ENCODE measurements around the gene BET1L.
A peak's percentile ranks its signal among the peaks of the same experiment; 100 is the strongest.

The BET1L gene, protein sequence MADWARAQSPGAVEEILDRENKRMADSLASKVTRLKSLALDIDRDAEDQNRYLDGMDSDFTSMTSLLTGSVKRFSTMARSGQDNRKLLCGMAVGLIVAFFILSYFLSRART

DNA sequence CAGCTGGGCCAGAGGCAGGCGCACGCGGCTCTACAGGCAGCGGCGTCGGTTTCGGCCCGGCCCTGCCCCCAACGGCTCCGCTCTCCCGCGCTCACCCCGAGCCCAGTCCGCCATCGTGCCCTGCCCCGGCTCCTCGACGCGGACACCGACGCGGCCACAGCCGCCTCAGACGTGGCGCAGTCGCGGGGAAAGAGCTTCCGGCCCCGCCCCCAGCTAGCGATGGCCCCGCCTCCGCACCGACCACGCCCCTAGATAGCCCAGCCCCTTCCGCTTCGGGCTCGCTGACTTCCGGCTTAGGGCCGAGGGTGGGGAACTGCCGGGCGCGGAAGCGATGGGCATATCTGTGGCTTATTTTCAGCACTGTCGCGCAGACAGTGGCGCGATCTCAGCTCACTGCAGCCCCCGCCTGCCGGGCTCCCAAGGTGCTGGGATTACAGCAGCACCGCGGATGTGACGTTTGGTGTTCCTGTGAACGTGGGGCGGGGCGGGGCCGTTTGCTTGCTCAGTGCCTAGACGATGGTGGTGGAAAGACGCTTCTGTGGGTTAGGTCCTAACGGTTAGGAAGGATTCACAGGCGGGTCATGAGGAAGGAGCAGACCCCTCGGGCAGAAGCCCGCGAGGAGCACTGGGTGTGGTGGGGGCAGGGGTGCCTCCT lies at the start of gene BET1L, which contains the start of gene RIC8A:
Gene BET1L (minus strand): TSS at position 192 of the 655 bp plus-strand sequence. CDS start 78 bp downstream, at position 114.
Gene RIC8A (plus strand): TSS at position 501 of the 655 bp plus-strand sequence. CDS start 1,147 bp downstream, outside the sequence.
- Histone ChIP-seq H3K4me3 (ENCODE audit: low read depth, low read length) (peak within 1 kb of the TSS; percentile 98), H3K4me1 (ENCODE audit: control insufficient read depth, insufficient read depth, low read length) (peaks cover 2% of the 10 kb centered on the region), H3K36me3 (ENCODE audit: control insufficient read depth, insufficient read depth, low read length) (peaks cover 42% of the 10 kb centered on the region), H3K9me3 (ENCODE audit: control insufficient read depth, insufficient read depth, low read length) (no peaks in the 10 kb centered on the region), H3K9ac (ENCODE audit: low read depth, low read length) (peak within 1 kb of the TSS; percentile 96), H3K27me3 (ENCODE audit: control insufficient read depth, insufficient read depth, low read length) (no peaks in the 10 kb centered on the region)

DNA sequence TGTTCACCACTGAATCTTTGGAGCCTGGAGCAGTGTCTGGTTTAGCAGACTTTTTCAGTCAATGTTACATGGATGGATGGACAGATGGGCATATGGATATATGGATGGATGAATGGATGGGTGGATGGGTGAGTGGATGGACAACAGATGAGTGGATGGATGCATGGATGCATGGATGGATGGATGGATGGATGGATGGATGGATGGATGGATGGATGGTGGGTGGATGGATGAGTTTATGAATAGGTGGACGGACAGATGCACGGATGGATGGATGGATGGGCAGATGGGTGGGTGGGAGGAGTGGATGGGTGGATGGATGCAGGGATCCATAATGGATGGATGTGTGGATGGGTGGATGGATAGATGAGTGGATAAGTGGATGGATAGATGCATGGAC lies 48.6 kb upstream of the BET1L start:
- Histone ChIP-seq H3K9ac (ENCODE audit: low read depth, low read length) (no peak overlapping the region), H3K4me3 (ENCODE audit: low read depth, low read length) (no peak overlapping the region), H3K4me1 (ENCODE audit: control insufficient read depth, insufficient read depth, low read length) (no peaks in the 10 kb centered on the region), H3K9me3 (ENCODE audit: control insufficient read depth, insufficient read depth, low read length) (no peaks in the 10 kb centered on the region), H3K27me3 (ENCODE audit: control insufficient read depth, insufficient read depth, low read length) (no peaks in the 10 kb centered on the region), H3K36me3 (ENCODE audit: control insufficient read depth, insufficient read depth, low read length) (peaks cover 30% of the 10 kb centered on the region)

DNA sequence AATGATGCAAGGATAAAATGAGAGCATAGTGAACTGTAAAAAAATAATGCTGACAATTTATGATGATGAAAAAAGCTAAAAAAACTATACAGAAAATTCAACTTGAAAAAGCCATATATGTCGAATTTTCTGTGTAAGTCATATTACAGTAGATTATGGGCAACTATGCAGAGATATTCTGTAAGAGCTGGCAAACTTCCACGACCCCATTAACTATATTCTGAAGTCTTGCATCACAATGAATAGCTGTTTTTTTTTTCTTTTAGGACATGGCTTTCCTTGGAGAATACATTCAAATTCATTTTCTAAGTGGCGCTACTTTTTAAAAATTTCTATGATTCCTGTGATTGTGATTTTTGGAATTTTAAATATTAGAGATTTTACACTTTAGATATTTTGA lies 48.0 kb upstream of the BET1L start:
- Histone ChIP-seq H3K27me3 (ENCODE audit: control insufficient read depth, insufficient read depth, low read length) (no peaks in the 10 kb centered on the region), H3K4me1 (ENCODE audit: control insufficient read depth, insufficient read depth, low read length) (no peaks in the 10 kb centered on the region), H3K36me3 (ENCODE audit: control insufficient read depth, insufficient read depth, low read length) (peaks cover 30% of the 10 kb centered on the region), H3K9me3 (ENCODE audit: control insufficient read depth, insufficient read depth, low read length) (no peaks in the 10 kb centered on the region), H3K9ac (ENCODE audit: low read depth, low read length) (no peak overlapping the region), H3K4me3 (ENCODE audit: low read depth, low read length) (no peak overlapping the region)

DNA sequence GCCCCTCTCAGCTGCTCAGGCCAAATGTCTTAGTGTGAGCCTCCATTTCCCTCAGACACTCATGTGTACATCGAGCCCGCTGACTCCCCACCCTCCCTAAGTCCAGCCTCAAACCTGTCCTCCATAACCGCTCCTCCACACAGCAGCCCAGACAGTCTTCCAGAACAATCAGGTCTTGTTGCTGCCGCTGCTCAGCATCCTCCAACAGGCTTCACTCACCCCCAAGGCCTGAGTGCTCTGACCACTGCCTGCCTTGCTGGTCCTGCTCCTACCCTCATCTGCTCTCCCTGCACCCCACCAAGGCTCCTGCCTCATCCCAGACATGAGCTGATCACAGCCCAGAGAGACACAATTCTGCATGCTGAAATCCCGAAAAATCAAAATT lies 46.7 kb upstream of the BET1L start:
- Histone ChIP-seq H3K27me3 (ENCODE audit: control insufficient read depth, insufficient read depth, low read length) (no peaks in the 10 kb centered on the region), H3K4me1 (ENCODE audit: control insufficient read depth, insufficient read depth, low read length) (no peaks in the 10 kb centered on the region), H3K9me3 (ENCODE audit: control insufficient read depth, insufficient read depth, low read length) (no peaks in the 10 kb centered on the region), H3K9ac (ENCODE audit: low read depth, low read length) (no peak overlapping the region), H3K4me3 (ENCODE audit: low read depth, low read length) (no peak overlapping the region), H3K36me3 (ENCODE audit: control insufficient read depth, insufficient read depth, low read length) (peaks cover 32% of the 10 kb centered on the region)

DNA sequence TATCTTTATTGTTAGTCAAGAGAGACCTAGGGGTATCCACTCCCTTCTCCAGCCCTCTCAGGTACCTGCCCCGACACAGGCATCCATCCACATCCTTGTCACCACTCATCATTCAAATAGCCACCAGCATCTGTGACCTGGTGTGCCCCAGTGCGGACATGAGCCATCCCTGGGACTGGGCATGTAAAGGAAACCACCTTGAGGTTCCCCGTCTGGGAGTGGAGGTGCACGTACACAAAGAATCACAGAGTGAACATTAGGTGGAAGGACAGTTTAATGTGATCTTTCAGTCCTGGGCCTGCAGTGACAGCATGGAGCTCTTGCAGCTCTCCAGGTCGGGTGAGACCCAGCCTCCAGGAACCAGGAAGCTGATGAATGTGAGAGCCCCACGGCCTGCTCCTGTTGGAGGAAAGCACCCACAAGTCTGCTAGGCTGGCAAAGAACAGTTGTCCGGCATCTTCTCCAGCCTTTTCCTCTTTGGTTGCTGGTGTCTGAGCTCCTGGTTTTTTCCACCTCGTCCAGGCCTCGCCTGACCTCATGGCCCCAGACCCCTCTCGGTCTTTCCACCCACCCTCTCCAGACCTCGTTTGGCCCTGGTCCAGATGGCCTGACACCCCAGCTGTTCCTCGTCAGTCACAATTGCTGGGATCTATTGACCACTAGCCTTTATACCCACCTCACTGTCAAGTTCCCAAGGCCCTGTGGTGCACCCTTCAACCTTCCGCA lies 46.1 kb upstream of the BET1L start:
- no peaks in the 10 kb centered on the region for H3K9me3 ChIP-seq (ENCODE audit: control insufficient read depth, insufficient read depth, low read length)
- H3K4me3 ChIP-seq (ENCODE audit: low read depth, low read length): no peak overlapping the region
- H3K4me1 ChIP-seq (ENCODE audit: control insufficient read depth, insufficient read depth, low read length): no peaks in the 10 kb centered on the region
- peaks cover 33% of the 10 kb centered on the region for H3K36me3 ChIP-seq (ENCODE audit: control insufficient read depth, insufficient read depth, low read length)
- H3K27me3 ChIP-seq (ENCODE audit: control insufficient read depth, insufficient read depth, low read length): no peaks in the 10 kb centered on the region
- H3K9ac ChIP-seq (ENCODE audit: low read depth, low read length): no peak overlapping the region

DNA sequence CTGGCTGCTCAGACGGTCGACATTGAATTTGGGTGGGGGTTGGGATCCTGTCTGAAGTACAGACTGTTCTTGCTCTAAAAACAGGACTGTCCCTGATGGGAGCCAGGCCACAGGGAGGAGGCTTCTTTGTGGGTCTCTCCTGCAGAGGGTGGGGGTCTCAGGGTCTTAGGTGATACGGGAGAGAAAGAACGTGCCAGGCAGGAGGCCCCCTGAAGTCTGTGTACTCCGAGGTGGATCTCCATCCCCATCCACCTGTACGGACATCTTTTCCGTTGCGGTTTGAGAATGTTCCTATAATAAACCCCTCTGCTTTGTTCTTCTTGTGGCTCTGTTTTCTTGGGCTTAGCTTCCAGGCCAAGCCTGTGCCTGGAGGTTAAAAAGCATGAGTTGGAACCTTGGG lies 45.5 kb upstream of the BET1L start:
- Histone ChIP-seq H3K36me3 (ENCODE audit: control insufficient read depth, insufficient read depth, low read length) (peaks cover 33% of the 10 kb centered on the region), H3K9me3 (ENCODE audit: control insufficient read depth, insufficient read depth, low read length) (no peaks in the 10 kb centered on the region), H3K4me1 (ENCODE audit: control insufficient read depth, insufficient read depth, low read length) (no peaks in the 10 kb centered on the region), H3K27me3 (ENCODE audit: control insufficient read depth, insufficient read depth, low read length) (no peaks in the 10 kb centered on the region), H3K4me3 (ENCODE audit: low read depth, low read length) (no peak overlapping the region), H3K9ac (ENCODE audit: low read depth, low read length) (no peak overlapping the region)

DNA sequence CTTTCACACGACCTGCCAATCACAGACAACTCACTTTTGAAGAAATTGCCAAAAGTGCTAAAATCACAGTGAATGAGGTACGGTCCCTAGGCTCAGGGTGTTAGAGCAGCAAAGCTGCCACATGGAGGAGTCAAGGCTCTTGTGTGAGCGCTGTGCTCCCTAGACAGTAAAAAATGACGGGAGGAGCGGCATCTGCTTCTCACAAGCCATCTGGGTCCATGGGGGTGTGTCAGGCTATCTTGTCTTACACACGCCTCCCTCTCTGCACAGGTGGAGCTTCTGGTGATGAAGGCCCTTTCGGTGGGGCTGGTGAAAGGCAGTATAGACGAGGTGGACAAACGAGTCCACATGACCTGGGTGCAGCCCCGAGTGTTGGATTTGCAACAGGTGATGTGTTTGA lies 44.4 kb upstream of the BET1L start:
- peaks cover 39% of the 10 kb centered on the region for H3K36me3 ChIP-seq (ENCODE audit: control insufficient read depth, insufficient read depth, low read length)
- H3K9ac ChIP-seq (ENCODE audit: low read depth, low read length): no peak overlapping the region
- no peak overlapping the region for H3K4me3 ChIP-seq (ENCODE audit: low read depth, low read length)

DNA sequence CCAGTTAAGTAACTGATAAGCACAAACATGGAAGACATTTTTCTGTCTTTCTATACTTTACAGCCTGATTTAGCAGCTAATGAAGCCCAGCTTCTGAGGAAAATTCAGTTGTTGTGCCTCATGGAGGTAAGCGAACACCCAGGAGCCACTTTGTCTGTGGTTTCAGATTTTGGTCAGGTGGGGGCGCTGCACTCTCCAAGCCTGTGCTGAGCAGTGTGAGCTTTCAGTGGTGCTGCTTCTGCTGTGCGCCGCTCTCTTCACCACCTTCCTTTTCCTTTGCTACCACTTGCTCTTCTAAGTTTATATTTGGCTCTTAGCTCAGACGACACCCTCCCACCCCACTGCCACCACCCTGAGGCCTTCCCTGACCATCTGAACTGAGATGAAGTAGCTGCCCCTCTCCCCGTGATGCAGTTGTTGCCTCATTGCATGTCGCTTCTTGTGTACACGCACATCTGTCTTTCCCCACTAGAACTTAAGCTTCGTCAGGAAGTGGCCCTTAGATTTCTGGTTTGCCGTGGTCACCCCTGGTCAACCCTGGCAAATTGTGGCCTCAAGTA lies 43.6 kb upstream of the BET1L start:
- H3K9me3 ChIP-seq (ENCODE audit: control insufficient read depth, insufficient read depth, low read length): no peaks in the 10 kb centered on the region
- peaks cover 43% of the 10 kb centered on the region for H3K36me3 ChIP-seq (ENCODE audit: control insufficient read depth, insufficient read depth, low read length)
- no peak overlapping the region for H3K4me3 ChIP-seq (ENCODE audit: low read depth, low read length)
- H3K27me3 ChIP-seq (ENCODE audit: control insufficient read depth, insufficient read depth, low read length): no peaks in the 10 kb centered on the region
- no peaks in the 10 kb centered on the region for H3K4me1 ChIP-seq (ENCODE audit: control insufficient read depth, insufficient read depth, low read length)
- no peak overlapping the region for H3K9ac ChIP-seq (ENCODE audit: low read depth, low read length)

More for the DNA sequence above, 44.4 kb upstream of the BET1L start:
- no peaks in the 10 kb centered on the region for H3K9me3 ChIP-seq (ENCODE audit: control insufficient read depth, insufficient read depth, low read length)
- H3K27me3 ChIP-seq (ENCODE audit: control insufficient read depth, insufficient read depth, low read length): no peaks in the 10 kb centered on the region
- no peaks in the 10 kb centered on the region for H3K4me1 ChIP-seq (ENCODE audit: control insufficient read depth, insufficient read depth, low read length)

DNA sequence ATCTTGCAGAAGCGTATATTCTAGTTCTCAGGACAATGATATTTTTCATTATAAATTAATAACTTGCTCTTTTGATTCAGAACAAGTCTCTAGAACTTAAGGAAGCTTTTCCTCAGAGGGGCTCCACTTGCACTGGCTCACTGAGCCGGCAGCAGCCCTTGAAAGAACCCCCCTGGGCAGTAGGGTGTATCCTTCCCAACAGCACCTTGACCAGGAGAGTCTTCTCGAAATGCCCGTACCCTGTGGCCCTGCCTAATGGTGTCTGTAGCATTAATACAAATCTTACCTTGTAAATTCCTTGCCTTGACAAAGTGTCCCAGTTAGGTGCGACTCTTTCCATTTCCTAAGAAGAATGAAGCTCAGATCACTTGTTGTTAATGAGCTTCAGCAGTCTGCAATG lies 43.1 kb upstream of the BET1L start:
- Histone ChIP-seq H3K4me3 (ENCODE audit: low read depth, low read length) (no peak overlapping the region), H3K9me3 (ENCODE audit: control insufficient read depth, insufficient read depth, low read length) (no peaks in the 10 kb centered on the region), H3K9ac (ENCODE audit: low read depth, low read length) (no peak overlapping the region), H3K36me3 (ENCODE audit: control insufficient read depth, insufficient read depth, low read length) (peaks cover 48% of the 10 kb centered on the region), H3K4me1 (ENCODE audit: control insufficient read depth, insufficient read depth, low read length) (no peaks in the 10 kb centered on the region), H3K27me3 (ENCODE audit: control insufficient read depth, insufficient read depth, low read length) (no peaks in the 10 kb centered on the region)

DNA sequence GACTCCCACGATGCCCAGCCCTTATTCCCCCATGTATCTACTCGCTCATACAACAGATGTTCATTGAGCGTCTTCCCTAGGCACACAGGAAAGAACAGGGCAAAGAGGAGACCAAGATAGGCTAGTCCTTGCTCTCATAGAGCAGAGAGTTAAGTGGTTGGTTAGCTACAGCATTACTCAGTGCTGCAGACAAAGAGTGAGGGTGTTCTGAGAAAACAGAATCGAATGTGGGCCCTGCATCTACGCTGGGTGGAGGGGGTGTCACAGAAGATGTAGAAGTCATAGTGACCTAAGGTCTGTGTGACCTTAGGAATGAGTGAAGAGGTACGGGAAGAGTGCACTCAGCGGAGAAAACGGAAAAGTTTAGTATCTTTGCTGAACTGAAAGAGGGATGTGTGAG lies 41.9 kb upstream of the BET1L start:
- no peaks in the 10 kb centered on the region for H3K4me1 ChIP-seq (ENCODE audit: control insufficient read depth, insufficient read depth, low read length)
- no peaks in the 10 kb centered on the region for H3K9me3 ChIP-seq (ENCODE audit: control insufficient read depth, insufficient read depth, low read length)
- peaks cover 51% of the 10 kb centered on the region for H3K36me3 ChIP-seq (ENCODE audit: control insufficient read depth, insufficient read depth, low read length)
- H3K4me3 ChIP-seq (ENCODE audit: low read depth, low read length): no peak overlapping the region
- no peak overlapping the region for H3K9ac ChIP-seq (ENCODE audit: low read depth, low read length)
- H3K27me3 ChIP-seq (ENCODE audit: control insufficient read depth, insufficient read depth, low read length): no peaks in the 10 kb centered on the region

DNA sequence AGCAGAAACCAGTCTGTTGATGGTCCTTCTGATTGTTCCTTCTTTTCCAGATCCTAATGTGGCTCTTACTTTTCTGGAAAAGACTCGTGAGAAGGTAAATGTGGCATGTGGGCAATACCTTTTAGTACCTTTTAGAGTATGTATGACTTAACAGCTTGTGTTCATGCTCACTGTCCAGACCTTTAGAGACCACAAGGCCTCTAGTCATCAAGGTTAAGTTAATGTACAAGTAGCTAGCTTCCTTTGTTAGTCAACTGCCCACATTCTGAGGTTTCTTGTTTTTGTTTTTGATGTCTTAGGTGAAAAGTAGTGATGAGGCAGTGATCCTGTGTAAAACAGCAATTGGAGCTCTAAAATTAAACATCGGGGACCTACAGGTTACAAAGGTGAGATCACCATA lies 37.2 kb upstream of the BET1L start:
- H3K9me3 ChIP-seq (ENCODE audit: control insufficient read depth, insufficient read depth, low read length): no peaks in the 10 kb centered on the region
- peaks cover 29% of the 10 kb centered on the region for H3K36me3 ChIP-seq (ENCODE audit: control insufficient read depth, insufficient read depth, low read length)
- no peaks in the 10 kb centered on the region for H3K4me1 ChIP-seq (ENCODE audit: control insufficient read depth, insufficient read depth, low read length)
- no peaks in the 10 kb centered on the region for H3K27me3 ChIP-seq (ENCODE audit: control insufficient read depth, insufficient read depth, low read length)
- H3K4me3 ChIP-seq (ENCODE audit: low read depth, low read length): no peak overlapping the region
- H3K9ac ChIP-seq (ENCODE audit: low read depth, low read length): no peak overlapping the region

DNA sequence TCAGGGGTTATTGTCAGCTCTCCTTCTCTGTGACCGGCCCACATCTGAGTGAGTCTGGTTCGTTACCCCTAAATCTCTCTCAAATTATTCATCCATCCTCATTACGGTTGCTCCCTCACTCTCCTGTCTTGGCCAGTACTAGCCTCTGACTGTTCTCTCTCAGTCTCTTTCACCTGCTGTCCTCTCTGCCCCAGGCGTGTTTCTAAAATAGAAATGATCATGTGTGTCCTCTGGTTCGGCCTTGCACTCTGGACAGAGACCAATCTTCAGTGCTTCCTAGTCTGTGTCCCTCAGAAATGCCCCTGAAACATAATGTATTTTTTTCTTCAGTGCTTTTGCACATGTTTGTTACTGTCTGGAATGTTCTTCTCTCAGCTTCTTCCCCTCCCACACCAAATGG lies 34.4 kb upstream of the BET1L start:
- H3K4me1 ChIP-seq (ENCODE audit: control insufficient read depth, insufficient read depth, low read length): no peaks in the 10 kb centered on the region
- H3K36me3 ChIP-seq (ENCODE audit: control insufficient read depth, insufficient read depth, low read length): peaks cover 21% of the 10 kb centered on the region
- no peak overlapping the region for H3K9ac ChIP-seq (ENCODE audit: low read depth, low read length)
- H3K9me3 ChIP-seq (ENCODE audit: control insufficient read depth, insufficient read depth, low read length): no peaks in the 10 kb centered on the region
- no peaks in the 10 kb centered on the region for H3K27me3 ChIP-seq (ENCODE audit: control insufficient read depth, insufficient read depth, low read length)
- H3K4me3 ChIP-seq (ENCODE audit: low read depth, low read length): no peak overlapping the region

Data from iPS-15b (cell line).